GM12878 (cell line): ENCODE results near the gene LTBP2. TPM values are rescaled to one million over a fixed set of nuclear protein-coding genes. Genes with fewer than 3 reads are reported as not detected.

Experiments used
- ATAC-seq: fragments of 200-7000 bp; cut with Tn5 transposase; 3 replicates; pipeline ENCODE4 v1.9.1; 2020; ENCODE audit warnings: mild to moderate bottlenecking, moderate library complexity
- BruUV-seq: library from RNA; stranded (reverse); fragments of 400-500 nt; replicated peaks from 2 replicates; lab custom pipeline; 2021; lab: Mats Ljungman, UMichigan
- CTCF ChIA-PET: fragments of 300-600 bp; sonication (Branson Sonifier 250); formaldehyde crosslinking; extraction: SDS; loops from one replicate; lab custom pipeline; 2021; ENCODE audit warnings: inconsistent platforms; lab: Yijun Ruan, JAX
- POLR2A ChIA-PET: fragments of 350-600 bp; formaldehyde crosslinking; extraction: SDS; loops from one replicate; lab custom pipeline; 2021; ENCODE audit warnings: inconsistent platforms; lab: Charles Lee
- RAD21 ChIA-PET: fragments of 300-600 bp; sonication (Branson Sonifier 250); formaldehyde crosslinking; loops from one replicate; lab custom pipeline; 2023; ENCODE audit warnings: antibody characterized with exemption; ENCODE audit not compliant: unreplicated experiment; lab: Charles Lee
- SMC1A ChIA-PET: fragments of 300-600 bp; sonication (Branson Sonifier 250); formaldehyde crosslinking; loops from one replicate; lab custom pipeline; 2023; ENCODE audit not compliant: unreplicated experiment, uncharacterized antibody; lab: Charles Lee
- DNase-seq: peaks from one replicate; pipeline ENCODE4 v3.0.0-alpha.2; 2011; ENCODE audit warnings: low read depth, low spot score
- FAIRE-seq: peaks from 3 replicates; lab custom pipeline; 2011; peaks lifted over from hg19 to GRCh38; lab: Jason Lieb, UNC
- H2AFZ ChIP-seq: 2 replicates; pipeline ENCODE4 v1.6.0; 2011; ENCODE audit warnings: low read depth, low read length, control low read depth; ENCODE audit not compliant: control insufficient read depth
- H3K27ac ChIP-seq: 2 replicates; pipeline ENCODE4 v1.5.1; 2011; ENCODE audit warnings: control low read depth; ENCODE audit not compliant: control insufficient read depth, insufficient read depth
- H3K27me3 ChIP-seq, 2 experiments: replicated peaks in 1 of 2; 2 replicates each; pipeline versions ENCODE4 v1.6.0 to v1.6.1; 2011; ENCODE audit warnings: low read length in 1 of 2; ENCODE audit not compliant: control insufficient read depth in 2 of 2, insufficient read depth in 2 of 2
- H3K36me3 ChIP-seq, 2 experiments: 2 replicates each; pipeline ENCODE4 v1.5.1; 2011; ENCODE audit warnings: low read length in 1 of 2; ENCODE audit not compliant: control insufficient read depth in 2 of 2, insufficient read depth in 2 of 2
- H3K4me1 ChIP-seq: 2 replicates; pipeline ENCODE4 v1.6.1; 2011; ENCODE audit warnings: mild to moderate bottlenecking, low read length, moderate library complexity, mixed read lengths; ENCODE audit not compliant: control insufficient read depth, insufficient read depth
- H3K4me2 ChIP-seq: 2 replicates; pipeline ENCODE4 v1.6.0; 2011; ENCODE audit warnings: control low read depth; ENCODE audit not compliant: control insufficient read depth, insufficient read depth
- H3K4me3 ChIP-seq: fragments of 200-600 bp; sonication (generic); 2 replicates; pipeline ENCODE4 v1.5.1; 2016
- H3K79me2 ChIP-seq: 2 replicates; pipeline ENCODE4 v1.6.0; 2011; ENCODE audit warnings: low read length; ENCODE audit not compliant: control insufficient read depth, insufficient read depth
- H3K9ac ChIP-seq: 2 replicates; pipeline ENCODE4 v1.8.0; 2011; ENCODE audit warnings: low read length, control low read depth, mixed read lengths; ENCODE audit not compliant: control insufficient read depth, insufficient read depth
- H3K9me3 ChIP-seq: replicated peaks from 3 replicates; pipeline ENCODE4 v1.5.1; 2011; ENCODE audit warnings: mild to moderate bottlenecking, low read length; ENCODE audit not compliant: control insufficient read depth, insufficient read depth
- H4K20me1 ChIP-seq: 2 replicates; pipeline ENCODE4 v1.6.0; 2011; ENCODE audit not compliant: control insufficient read depth, insufficient read depth
- CHD2 ChIP-seq: IDR thresholded peaks from 2 replicates; pipeline ENCODE4 v1.6.1; 2011; ENCODE audit warnings: low read depth, low read length, improper control_type of control experiment, borderline replicate concordance
- CREM ChIP-seq: IDR thresholded peaks from 2 replicates; pipeline ENCODE4 v1.6.1; 2014; ENCODE audit warnings: antibody characterized with exemption, low read depth
- GATAD2B ChIP-seq: fragments of 450-650 bp; conservative IDR thresholded peaks from 2 replicates; pipeline ENCODE4 v1.6.1; 2017; ENCODE audit warnings: low read depth, mild to moderate bottlenecking, moderate library complexity
- KDM1A ChIP-seq: fragments of 200-600 bp; sonication (generic); IDR thresholded peaks from 2 replicates; pipeline ENCODE4 v1.6.1; 2016; ENCODE audit warnings: borderline replicate concordance
- NFIC ChIP-seq: IDR thresholded peaks from 2 replicates; pipeline ENCODE4 v1.6.1; 2012; ENCODE audit warnings: low read depth, mild to moderate bottlenecking, inconsistent platforms, low read length, moderate library complexity
- PAX8 ChIP-seq: fragments of 450-650 bp; IDR thresholded peaks from 2 replicates; pipeline ENCODE4 v1.6.1; 2017; ENCODE audit warnings: mild to moderate bottlenecking, moderate library complexity
- RAD21 ChIP-seq: IDR thresholded peaks from 2 replicates; pipeline ENCODE4 v1.6.1; 2011; ENCODE audit warnings: mild to moderate bottlenecking, low read depth, low read length, moderate library complexity; ENCODE audit not compliant: insufficient read depth
- TCF12 ChIP-seq: IDR thresholded peaks from 2 replicates; pipeline ENCODE4 v1.6.1; 2011; ENCODE audit warnings: low read depth, mild to moderate bottlenecking, low read length
- WGBS: methylation state at CpG from one replicate; pipeline ENCODE4 v1.1.6; 2016; ENCODE audit warnings: low lambda C conversion rate; ENCODE audit not compliant: insufficient replicate concordance, insufficient coverage; ENCODE audit errors: missing lambda C conversion rate; 5-methylcytosine and 5-hydroxymethylcytosine counted together
- in situ Hi-C: fragments of 300-500 bp; cut with MboI; formaldehyde crosslinking; loops from 9 replicates; pipeline ENCODE4 v1.14.3; 2018; ENCODE audit warnings: mixed read lengths
- intact Hi-C: fragments of 100-400 bp; cut with micrococcal nuclease; formaldehyde crosslinking; loops from one replicate; pipeline ENCODE4 v1.14.2; 2022; ENCODE audit not compliant: unreplicated experiment
- polyA plus RNA-seq, 11 experiments: library from polyadenylated mRNA; depleted of rRNA in 4 of 11; unstranded in 6 of 11; stranded (reverse) in 5 of 11; fragments of >200 nt; fragmentation: Nextera tagmentation in 4 of 11; fragmentation: Illumina TruSeq in 1 of 11; extraction: Ambion mirVana in 4 of 11; extraction: Trizol in 1 of 11; gene quantifications; 1 replicate in 1 of 11; 2 replicates in 10 of 11; pipeline versions ENCODE4 v1.2.1 to v1.2.3, GENCODE V29; 2011 to 2016; ENCODE audit warnings: inconsistent platforms in 2 of 11, missing spikeins in 2 of 11, low read depth in 1 of 11
- total RNA-seq, 4 experiments: library from RNA; depleted of rRNA in 3 of 4; stranded (reverse); fragments of >200 nt in 3 of 4; fragmentation: Illumina TruSeq in 1 of 4; extraction: Trizol in 1 of 4; gene quantifications; 2 replicates each; pipeline versions ENCODE4 v1.2.1 to v1.2.3, GENCODE V29; 2013 to 2021
- TF ChIP-seq, protein P1 (sequence below): IDR thresholded peaks from 2 replicates; pipeline ENCODE4 v1.6.1; 2011; ENCODE audit warnings: borderline replicate concordance, low read depth, mild to moderate bottlenecking, moderate library complexity, low read length; ENCODE audit not compliant: insufficient read depth, poor library complexity, severe bottlenecking
- TF ChIP-seq, protein P2 (sequence below): fragments of 450-650 bp; conservative IDR thresholded peaks from 2 replicates; pipeline ENCODE4 v1.6.1; 2017; ENCODE audit warnings: mild to moderate bottlenecking, moderate library complexity
- TF ChIP-seq, protein P3 (sequence below): fragments of 150-350 bp; IDR thresholded peaks from 2 replicates; pipeline ENCODE4 v1.6.1; 2014; ENCODE audit warnings: mild to moderate bottlenecking, low read depth, low read length
- TF ChIP-seq, protein P4 (sequence below): IDR thresholded peaks from 2 replicates; pipeline ENCODE4 v1.6.1; 2011; ENCODE audit warnings: mild to moderate bottlenecking, low read depth, low read length, moderate library complexity; ENCODE audit not compliant: insufficient replicate concordance
- TF ChIP-seq, protein P5 (sequence below): IDR thresholded peaks from 2 replicates; pipeline ENCODE4 v1.6.1; 2011; ENCODE audit warnings: low read depth, low read length, improper control_type of control experiment, borderline replicate concordance
- TF ChIP-seq, protein P6 (sequence below): fragments of 450-650 bp; formaldehyde crosslinking; IDR thresholded peaks from 2 replicates; pipeline ENCODE4 v1.4.0; 2022; ENCODE audit warnings: mild to moderate bottlenecking, moderate library complexity

The LTBP2 gene
- total and polyA plus RNA-seq, 10 of the 15 experiments (the other 5 are each of a cell fraction or from before 2014, with no cell fraction given), result 0.03 to 0.23 (median 0.06) TPM; not detected in 1

DNA sequence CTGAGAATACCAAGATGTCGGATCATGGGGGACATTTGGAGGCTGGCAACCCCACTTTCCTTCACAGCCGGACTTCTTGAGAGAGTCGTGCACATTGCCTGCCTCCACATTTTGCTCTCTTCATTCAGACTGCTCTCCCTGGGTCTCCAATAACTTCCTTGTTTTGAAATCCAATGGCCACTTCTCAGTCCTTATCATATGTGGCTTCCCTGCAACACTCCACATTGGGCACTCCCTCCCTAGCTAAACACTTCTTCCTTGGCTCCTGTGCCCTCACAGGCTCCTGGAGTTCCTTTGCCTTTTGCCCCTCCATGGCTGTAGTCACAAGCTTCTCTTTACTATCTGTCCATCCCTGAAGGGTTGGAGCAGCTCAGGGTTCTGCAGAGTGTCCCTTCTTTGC lies 149.0 kb downstream of the LTBP2 start:
- H3K4me2 ChIP-seq, result no peak overlapping the region
- intact Hi-C loops (no loop called here), in situ Hi-C loops (no loop called here)
- no peak overlapping the region for H3K4me3 ChIP-seq
- CTCF ChIA-PET, result no interaction called here
- no peak overlapping the region for H3K9ac ChIP-seq
- H3K36me3 ChIP-seq, result no peaks in the 10 kb centered on the region
- H3K27ac ChIP-seq, result no peak overlapping the region
- no TSS peak for BruUV-seq
- 60% methylated on average over 3 of the region's 3 CpGs for WGBS
- no peak overlapping the region for H2AFZ ChIP-seq
- POLR2A ChIA-PET, result no interaction called here
- RAD21 ChIA-PET, result no interaction called here
- ATAC-seq (no peak), DNase-seq (no peak), FAIRE-seq (no peak)
- SMC1A ChIA-PET, result no interaction called here
- no peaks in the 10 kb centered on the region for H4K20me1 ChIP-seq
- H3K4me1 ChIP-seq, result no peaks in the 10 kb centered on the region
- H3K27me3 ChIP-seq, result peaks cover 0 to 5% of the 10 kb centered on the region in 2 experiments; a peak in 2 of 4 replicates
- H3K9me3 ChIP-seq, result no peaks in the 10 kb centered on the region
- no peaks in the 10 kb centered on the region for H3K79me2 ChIP-seq
- TF ChIP-seq GATAD2B (no peak), CHD2 (no peak), PAX8 (no peak), NFIC (no peak), KDM1A (no peak), CREM (no peak), TCF12 (no peak), RAD21 (no peak)
- TF ChIP-seq, protein P1, sequence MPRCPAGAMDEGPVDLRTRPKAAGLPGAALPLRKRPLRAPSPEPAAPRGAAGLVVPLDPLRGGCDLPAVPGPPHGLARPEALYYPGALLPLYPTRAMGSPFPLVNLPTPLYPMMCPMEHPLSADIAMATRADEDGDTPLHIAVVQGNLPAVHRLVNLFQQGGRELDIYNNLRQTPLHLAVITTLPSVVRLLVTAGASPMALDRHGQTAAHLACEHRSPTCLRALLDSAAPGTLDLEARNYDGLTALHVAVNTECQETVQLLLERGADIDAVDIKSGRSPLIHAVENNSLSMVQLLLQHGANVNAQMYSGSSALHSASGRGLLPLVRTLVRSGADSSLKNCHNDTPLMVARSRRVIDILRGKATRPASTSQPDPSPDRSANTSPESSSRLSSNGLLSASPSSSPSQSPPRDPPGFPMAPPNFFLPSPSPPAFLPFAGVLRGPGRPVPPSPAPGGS, result no peak
- TF ChIP-seq, protein P2, sequence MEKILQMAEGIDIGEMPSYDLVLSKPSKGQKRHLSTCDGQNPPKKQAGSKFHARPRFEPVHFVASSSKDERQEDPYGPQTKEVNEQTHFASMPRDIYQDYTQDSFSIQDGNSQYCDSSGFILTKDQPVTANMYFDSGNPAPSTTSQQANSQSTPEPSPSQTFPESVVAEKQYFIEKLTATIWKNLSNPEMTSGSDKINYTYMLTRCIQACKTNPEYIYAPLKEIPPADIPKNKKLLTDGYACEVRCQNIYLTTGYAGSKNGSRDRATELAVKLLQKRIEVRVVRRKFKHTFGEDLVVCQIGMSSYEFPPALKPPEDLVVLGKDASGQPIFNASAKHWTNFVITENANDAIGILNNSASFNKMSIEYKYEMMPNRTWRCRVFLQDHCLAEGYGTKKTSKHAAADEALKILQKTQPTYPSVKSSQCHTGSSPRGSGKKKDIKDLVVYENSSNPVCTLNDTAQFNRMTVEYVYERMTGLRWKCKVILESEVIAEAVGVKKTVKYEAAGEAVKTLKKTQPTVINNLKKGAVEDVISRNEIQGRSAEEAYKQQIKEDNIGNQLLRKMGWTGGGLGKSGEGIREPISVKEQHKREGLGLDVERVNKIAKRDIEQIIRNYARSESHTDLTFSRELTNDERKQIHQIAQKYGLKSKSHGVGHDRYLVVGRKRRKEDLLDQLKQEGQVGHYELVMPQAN, result no peak
- TF ChIP-seq, protein P3, sequence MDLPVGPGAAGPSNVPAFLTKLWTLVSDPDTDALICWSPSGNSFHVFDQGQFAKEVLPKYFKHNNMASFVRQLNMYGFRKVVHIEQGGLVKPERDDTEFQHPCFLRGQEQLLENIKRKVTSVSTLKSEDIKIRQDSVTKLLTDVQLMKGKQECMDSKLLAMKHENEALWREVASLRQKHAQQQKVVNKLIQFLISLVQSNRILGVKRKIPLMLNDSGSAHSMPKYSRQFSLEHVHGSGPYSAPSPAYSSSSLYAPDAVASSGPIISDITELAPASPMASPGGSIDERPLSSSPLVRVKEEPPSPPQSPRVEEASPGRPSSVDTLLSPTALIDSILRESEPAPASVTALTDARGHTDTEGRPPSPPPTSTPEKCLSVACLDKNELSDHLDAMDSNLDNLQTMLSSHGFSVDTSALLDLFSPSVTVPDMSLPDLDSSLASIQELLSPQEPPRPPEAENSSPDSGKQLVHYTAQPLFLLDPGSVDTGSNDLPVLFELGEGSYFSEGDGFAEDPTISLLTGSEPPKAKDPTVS, result no peak
- TF ChIP-seq, protein P4, sequence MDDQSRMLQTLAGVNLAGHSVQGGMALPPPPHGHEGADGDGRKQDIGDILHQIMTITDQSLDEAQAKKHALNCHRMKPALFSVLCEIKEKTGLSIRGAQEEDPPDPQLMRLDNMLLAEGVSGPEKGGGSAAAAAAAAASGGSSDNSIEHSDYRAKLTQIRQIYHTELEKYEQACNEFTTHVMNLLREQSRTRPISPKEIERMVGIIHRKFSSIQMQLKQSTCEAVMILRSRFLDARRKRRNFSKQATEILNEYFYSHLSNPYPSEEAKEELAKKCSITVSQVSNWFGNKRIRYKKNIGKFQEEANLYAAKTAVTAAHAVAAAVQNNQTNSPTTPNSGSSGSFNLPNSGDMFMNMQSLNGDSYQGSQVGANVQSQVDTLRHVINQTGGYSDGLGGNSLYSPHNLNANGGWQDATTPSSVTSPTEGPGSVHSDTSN, result no peak
- TF ChIP-seq, protein P5, sequence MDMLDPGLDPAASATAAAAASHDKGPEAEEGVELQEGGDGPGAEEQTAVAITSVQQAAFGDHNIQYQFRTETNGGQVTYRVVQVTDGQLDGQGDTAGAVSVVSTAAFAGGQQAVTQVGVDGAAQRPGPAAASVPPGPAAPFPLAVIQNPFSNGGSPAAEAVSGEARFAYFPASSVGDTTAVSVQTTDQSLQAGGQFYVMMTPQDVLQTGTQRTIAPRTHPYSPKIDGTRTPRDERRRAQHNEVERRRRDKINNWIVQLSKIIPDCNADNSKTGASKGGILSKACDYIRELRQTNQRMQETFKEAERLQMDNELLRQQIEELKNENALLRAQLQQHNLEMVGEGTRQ, result no peak
- TF ChIP-seq, protein P6, sequence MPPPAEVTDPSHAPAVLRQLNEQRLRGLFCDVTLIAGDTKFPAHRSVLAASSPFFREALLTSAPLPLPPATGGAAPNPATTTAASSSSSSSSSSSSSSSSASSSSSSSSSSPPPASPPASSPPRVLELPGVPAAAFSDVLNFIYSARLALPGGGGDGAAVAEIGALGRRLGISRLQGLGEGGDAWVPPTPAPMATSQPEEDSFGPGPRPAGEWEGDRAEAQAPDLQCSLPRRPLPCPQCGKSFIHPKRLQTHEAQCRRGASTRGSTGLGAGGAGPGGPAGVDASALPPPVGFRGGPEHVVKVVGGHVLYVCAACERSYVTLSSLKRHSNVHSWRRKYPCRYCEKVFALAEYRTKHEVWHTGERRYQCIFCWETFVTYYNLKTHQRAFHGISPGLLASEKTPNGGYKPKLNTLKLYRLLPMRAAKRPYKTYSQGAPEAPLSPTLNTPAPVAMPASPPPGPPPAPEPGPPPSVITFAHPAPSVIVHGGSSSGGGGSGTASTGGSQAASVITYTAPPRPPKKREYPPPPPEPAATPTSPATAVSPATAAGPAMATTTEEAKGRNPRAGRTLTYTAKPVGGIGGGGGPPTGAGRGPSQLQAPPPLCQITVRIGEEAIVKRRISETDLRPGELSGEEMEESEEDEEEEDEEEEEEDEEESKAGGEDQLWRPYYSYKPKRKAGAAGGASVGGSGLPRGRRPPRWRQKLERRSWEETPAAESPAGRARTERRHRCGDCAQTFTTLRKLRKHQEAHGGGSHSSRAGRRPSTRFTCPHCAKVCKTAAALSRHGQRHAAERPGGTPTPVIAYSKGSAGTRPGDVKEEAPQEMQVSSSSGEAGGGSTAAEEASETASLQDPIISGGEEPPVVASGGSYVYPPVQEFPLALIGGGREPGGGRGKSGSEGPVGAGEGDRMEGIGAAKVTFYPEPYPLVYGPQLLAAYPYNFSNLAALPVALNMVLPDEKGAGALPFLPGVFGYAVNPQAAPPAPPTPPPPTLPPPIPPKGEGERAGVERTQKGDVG, result no peak
